HG03103 (cell line): ENCODE results near the gene SORCS2.

ENCODE experiments used
- ATAC-seq: cut with Tn5 transposase; IDR thresholded peaks from one replicate; pipeline ENCODE4 v1.9.1; 2021; ENCODE audit warnings: low read depth; ENCODE audit not compliant: unreplicated experiment

Gene SORCS2

DNA sequence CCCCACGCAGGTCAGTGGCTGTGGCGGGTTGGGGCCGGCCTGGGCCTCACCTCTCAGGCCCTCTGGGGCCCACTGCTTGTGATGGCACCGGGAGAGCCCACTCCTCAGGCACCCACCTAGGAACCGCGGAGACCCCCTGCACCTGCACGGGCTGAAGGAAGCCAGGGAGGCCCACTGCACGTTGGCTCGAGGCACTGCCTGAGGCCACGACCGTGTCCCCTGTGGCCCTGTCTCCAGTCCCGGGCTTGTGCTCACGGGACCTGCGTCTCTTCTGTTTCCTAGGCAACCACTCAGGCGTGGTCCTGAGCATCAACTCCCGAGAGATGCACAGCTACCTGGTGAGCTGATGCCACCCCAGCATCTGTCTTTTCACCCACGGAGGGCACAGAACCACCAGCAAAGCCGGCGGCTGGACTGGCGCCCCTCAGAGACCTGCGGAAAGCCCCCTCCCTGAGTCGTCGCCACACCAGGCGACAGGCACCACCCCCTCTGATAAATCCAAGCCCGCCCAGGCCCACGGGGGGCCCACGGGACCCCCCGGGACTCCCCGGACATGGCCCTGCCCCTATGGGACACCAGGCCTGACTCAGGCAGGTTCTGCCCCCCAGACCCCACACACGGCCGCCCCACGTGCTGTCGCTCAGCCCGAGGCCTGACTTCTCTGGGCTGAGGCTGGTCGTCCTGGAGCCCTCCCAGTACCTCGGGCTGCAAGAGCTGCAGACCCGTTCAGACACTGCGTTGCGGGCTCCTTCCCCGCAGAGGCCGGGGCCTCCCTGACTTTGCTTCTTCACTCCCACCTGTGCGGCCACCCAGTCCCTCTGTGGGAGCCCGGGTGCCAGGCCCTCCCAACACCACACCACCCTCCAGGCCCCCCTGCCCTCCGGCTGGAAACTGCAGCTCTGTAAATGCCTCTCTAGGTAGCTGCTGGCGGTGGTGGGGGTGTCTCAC lies 547.9 kb downstream of the SORCS2 start:
- ATAC-seq: no peak

DNA sequence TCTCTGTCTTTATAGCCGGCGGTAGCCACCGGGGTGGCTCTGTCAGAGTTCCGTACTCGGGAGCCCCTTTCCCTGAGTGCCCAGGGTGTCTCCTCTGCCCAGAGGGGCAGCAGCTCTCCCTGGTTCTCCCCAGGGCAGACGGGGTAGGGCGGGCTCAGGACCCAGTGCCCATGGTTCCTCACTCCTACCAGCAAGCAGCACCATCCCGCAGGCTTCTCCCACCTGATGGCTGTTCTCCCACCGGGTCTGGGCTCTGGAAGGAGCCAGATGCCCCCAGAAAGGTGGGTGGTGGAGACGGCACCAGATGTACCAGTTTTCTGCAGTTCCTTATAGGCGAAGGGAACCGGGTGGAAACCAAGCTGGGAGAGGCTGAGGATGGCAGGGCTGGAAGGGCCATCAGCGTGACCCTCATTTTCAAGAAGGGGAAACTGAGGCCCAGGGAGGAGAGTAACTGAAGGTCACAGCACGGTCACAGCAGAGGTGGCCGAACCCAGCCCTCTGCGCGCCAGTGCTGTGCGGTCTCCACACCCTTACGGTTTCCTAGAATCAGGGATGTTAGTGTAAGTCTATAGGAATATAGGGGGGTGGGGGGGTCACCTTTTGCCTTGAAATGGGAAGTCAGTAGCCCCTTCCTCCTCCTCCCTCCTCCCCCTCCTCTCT lies 548.7 kb downstream of the SORCS2 start:
- no peak for ATAC-seq

DNA sequence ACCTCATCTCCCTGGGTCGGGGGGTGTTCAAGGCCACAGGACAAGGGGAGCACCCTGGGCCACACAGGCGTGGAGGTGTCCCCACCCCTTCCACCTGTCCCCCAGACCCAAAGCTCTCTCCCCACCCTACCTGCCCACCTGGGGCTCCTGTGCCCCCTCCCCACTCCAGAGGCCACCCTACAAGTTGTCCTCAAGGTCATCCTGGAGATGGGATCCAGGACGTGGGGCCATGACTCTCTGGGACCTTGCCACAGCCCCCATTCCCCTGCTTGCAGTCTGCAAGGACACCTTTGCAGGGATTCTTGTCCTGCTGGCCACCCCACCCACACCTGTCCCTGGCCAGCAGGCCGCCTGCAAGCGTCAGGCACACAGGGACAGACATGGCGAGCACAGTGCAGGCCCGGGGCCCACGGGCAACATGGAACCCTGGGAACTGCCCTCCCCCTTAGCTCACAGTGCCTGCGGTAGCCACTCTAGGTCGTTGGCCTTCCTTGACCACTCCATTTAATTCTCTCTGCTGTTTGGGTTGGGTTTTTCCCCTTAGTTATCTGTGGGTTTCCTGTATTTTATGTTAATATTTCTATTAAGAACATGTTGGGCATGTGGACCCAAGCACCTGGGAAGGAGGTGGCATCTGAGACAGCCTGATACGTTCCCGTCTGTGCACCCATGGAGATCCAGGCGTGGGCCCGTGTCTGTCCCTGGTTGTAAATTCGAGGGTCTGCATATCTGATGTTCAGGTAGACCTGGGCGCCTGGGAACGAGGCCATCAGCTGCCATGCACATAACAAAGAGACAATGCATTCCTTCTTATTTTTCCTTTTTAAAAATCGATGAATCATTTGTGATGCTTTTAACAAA lies 549.8 kb downstream of the SORCS2 start:
- no peak for ATAC-seq

DNA sequence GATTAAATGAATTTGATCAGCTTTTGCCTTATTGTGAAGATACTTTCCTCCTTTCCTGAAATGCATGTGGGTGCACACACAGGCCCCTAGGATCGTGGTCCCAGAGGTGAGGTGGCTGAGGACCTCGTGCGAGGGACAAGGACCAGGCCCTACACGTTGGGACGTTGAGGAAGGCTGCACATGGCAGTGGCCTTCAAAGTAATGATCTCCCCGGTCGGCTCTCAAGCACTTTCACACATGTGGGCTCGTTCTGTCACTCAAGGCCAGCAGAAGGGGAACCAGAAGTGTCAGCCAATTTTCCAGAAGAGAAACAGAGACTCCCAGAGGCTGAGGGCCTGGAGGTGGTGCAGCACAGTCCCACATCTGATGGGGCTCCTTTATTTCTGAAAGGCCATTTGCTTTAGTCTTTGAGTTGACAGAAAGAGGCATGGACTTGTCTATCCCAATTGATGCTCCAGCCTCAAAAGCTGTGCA lies 550.5 kb downstream of the SORCS2 start:
- ATAC-seq: no peak

DNA sequence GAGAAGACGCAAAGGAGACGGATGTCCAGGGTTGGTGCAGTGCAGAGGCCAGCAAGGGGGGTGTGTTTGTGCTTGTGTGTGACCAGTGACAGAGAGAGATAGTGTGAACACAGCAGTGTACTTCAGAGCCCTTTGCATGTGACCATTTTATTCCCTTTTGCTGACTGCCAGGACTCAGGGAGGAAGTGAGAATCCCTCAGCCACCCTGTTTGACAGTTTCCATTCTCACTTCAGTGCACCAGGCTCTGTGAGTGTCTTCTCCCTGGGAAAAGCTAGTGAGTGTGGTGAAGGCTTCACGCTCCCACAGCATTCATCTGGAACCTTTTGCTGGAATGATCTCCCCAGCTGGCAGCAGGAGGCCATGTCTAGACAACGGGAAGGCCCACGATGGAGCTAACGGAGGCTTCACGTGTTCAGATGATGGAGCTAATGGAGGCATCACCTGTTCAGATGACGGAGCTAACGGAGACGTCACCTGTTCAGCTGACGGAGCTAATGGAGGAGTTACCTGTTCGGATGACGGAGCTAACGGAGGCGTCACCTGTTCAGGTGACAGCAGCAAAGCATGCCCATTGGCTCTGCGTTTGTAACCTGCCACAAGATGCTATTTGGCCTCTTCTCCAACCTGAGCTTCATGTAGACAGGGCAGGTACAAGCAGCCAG lies 551.9 kb downstream of the SORCS2 start:
- no peak for ATAC-seq

DNA sequence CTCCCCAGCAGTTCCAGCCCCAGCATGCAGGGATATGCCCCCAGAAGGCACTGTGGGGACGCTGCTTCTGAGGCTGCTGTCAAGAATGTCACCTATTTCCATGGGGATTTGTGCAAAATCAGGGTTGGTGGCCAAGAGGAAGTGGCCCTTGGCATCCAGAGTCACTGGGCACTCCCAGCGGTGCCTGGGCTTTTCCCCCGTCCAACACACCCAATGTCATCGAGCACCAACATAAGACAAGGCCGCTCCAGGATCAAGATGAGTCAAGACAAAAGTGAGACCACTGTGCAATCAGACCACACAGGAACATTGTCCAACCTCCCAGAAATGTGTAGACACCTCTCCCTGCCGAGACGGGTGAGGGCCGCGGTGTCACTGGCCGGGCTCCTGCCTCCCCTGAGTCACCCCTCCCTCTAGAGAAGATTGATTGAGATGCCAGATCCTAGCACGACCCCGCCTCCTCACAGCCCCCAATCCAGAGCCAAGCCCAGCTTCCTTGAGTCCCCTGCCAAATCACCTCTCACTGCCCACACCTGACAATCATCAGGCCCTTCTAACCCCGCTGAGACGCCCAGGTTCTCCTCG lies 553.1 kb downstream of the SORCS2 start:
- no peak for ATAC-seq

DNA sequence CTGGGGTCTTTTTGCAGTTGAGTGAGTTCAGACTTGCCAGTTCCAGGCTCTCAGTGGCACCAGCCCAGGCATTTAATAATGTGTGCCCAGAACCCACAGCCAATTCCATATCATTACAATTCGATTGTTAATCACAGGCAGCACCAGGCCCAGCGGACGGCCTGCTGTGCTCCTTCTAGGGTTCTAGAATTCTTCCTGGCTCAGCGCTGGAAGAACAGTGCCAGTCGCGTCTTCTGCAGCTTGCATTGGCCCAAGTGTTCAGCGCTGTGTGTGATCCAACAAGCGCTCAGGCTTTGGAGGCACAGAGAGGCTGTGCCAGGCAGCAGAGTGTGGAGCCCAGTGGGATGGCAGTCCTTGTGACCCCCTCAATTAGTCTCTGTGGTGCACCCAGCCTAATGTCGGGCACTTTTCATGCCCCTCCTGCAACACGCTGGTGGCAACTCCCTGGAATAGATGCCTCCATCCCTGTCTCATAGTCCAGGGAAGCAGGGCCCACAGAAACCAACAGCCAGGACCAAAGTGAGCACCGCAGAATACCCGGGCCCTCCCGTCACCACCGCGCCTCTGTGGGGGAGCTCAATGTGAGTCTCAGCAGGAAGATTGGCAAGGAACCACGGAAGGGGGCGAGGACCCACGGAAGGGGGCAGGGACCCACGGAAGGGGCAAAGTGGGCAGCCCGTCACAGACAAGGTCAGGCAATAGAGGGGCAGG lies 554.2 kb downstream of the SORCS2 start:
- ATAC-seq: no peak

DNA sequence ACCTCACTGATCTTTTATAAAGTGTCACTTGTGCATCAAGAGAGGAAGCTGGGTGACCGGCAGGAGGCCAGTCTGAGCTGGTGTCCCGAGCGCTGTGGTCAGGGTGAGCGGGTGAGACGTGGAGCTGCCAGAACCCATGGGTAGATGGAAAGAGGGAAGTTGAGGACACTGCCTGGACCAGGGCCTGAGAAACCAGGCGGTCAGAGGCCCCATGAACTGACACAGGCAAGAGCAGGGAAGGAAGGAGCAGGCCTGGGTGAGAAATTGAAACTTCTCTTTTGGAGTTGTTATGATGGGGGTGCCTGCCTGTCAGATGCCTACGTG lies 554.7 kb downstream of the SORCS2 start:
- ATAC-seq: no peak

DNA sequence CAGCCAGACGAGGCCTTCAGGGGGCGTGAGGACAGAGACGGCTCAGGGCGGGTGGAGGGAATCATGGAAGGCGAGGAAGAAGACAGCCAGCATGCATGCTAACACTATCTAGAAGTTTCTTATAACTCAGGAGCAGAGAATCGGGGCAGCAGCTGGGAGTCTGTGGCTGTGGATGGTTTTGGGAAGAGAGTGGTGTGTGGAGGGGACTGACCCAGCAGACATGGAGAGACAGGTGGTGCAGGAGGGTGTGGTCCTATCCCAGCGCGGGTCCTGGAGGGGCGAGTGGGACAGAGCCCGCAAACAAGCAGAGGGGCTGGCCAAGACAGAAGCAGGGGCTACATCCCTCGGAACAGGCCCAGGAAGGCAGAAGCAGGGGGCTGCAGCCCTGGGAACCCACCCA lies 555.2 kb downstream of the SORCS2 start:
- no peak for ATAC-seq

DNA sequence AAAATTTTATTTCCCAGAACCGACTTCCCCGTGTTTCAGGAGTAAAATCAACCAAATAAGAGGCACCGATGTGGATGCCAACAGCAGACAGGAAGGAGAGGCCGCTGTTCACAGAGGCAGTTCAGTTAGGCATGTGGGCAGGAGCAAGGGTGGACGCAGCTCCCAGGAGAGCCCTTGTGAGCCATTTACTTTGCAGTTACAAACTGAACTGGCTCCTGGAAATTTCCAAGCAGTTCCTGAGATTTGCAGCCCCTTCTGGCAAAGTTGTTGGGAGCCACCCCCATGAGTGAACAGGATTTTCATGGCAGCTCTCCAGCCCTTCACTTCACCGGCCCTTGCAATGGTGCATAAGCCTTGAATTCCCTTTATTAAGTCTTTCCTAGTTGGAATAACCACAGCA lies 558.2 kb downstream of the SORCS2 start:
- ATAC-seq: no peak

DNA sequence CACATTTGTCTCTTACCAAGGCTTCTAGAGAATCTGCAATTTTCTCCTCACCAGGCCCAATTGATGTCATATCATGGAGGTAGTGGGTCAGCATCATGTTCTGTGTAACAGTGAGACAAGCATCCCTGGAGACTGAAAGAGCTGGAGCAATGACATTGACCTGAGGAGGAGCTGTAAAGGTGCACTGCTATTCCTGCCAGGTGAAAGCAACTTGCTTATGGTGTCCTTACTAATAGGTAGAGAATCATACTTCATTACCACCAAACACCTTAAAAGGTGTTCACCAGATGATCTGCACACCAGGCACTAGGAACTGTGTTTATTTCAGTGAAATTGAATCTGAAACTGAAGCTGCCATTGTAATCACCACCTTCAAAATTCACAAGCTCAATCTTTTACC lies 558.6 kb downstream of the SORCS2 start:
- no peak for ATAC-seq

DNA sequence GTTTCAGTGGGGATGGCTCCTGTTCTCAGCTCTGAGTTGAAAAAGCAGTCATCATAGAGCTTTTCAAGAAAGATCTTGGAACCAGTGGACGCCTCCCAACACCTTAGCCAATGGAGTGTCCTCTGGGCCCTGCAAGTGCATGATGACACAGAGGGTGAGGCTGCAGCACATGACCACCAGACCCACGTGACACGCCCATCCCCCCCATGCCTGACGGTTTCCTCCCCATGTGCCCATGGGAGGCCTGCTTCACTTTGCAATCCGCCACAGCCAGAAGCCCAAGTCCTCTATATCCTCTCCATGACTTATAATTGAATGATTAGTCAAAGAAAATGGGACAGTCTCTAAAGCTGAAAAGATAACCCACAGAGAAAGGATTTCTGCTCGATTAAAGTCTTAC lies 560.3 kb downstream of the SORCS2 start:
- ATAC-seq: no peak

DNA sequence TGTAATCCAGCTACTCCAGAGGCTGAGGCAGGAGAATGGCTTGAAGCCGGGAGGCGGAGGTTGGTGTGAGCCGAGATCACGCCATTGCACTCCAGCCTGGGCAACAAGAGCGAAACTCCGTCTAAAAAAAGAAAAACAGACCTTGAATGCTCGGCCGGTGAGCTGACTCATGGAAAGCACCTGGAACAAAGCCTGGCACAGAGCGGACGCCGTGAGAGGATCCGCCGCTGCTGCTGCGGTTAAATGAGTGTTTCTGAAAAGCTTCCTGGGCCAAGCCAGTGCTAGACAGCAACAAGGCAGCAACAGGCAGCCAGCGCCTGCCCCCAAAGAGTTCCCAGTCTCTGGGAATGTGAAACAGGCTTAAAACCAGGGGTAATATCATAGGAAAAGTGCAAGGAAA lies 560.9 kb downstream of the SORCS2 start:
- ATAC-seq: no peak

DNA sequence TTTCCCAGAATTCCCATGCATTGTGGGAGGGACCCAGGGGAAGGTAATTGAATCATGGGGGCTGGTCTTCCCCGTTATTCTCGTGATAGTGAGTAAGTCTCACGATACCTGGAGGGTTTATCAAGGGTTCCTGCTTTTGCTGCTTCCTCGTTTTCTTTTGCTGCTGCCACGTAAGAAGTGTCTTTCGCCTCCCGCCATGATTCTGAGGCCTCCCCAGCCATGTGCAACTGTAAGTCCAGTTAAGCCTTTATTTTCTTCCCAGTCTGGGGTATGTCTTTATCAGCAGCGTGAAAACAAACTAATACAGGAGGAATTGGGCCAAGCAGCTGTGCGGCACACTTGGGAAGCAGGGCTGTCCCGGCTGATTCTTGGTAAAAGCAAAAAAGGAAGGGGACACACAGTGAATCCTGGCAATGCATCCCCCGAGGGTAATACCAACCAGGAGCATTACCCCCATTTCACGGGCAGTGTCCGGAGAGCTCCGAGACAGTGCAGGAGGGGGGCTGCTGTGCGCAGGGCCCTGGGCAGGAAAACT lies 561.7 kb downstream of the SORCS2 start:
- ATAC-seq: no peak

DNA sequence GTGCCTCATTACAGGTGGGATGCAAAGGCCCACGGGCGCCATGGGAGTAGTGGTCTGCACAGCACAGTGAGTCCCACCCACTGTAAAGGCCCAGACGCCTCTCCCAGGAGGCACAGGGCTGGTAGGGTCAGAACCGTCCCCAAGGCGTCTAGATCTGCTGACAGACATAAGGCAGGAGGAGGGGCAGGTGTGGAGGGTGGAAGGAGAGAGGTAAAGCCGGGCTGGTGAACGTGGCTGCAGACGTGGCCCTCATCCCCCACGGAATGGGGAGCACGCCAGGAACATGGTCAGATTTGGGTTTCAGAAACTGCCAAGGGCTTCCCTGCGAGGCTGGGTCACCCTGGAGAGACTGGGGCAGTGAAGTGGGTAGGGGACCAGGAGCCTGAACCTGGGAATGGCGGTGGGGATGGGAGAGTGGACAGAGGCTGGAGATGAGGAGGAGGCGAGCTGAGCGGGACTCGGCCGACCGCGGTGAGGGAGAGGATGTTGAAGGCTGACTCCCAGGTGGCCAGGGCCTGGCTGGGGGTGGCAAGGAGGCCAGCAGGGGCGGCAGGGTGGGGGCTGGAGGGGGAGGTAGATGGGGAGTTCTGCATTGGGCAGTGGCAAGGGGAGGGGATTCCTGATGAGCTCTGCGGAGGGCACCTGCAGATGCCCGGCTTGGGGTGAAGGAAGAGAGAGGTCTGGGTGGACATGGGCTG lies 562.4 kb downstream of the SORCS2 start:
- no peak for ATAC-seq

DNA sequence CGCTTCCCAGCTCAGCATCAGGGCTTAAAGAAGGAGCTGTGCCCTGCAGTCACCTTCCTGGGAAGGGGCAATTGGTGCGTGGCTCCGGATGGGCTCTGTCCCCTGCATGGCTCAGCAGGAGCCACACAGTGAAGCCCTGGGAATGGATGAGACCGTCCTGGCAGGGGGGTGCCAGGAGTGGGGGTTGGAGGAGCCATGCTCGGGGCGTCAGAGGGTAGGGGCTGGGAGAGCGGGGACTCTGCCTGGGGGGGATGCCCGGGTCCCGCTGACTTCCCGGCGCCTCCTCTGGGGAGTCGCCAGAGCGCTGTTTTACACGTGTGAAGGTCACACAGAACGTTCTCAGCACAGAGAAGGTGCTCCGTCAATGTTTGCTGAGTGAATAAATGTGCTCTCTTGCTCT lies 563.2 kb downstream of the SORCS2 start:
- ATAC-seq: no peak

DNA sequence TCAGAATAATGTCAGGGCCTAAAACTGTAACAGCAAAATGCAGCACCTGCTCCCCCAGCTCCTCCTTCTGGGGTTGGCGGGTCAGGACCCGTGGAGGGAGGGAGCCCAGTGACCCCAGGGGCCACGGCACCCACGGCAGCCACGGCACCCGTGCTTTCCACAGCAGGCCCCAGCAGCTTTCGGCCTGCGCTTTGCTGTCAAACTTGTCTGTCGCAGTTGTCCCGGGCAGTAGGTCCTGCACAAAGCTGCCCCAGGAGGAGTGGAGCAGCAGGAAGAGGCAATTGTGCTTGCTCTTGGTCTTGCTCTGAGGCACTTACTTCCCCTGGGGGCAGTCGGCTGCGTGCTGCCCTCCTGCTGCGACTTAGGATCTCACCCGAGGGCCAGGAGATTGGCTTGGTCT lies 563.7 kb downstream of the SORCS2 start:
- no peak for ATAC-seq

DNA sequence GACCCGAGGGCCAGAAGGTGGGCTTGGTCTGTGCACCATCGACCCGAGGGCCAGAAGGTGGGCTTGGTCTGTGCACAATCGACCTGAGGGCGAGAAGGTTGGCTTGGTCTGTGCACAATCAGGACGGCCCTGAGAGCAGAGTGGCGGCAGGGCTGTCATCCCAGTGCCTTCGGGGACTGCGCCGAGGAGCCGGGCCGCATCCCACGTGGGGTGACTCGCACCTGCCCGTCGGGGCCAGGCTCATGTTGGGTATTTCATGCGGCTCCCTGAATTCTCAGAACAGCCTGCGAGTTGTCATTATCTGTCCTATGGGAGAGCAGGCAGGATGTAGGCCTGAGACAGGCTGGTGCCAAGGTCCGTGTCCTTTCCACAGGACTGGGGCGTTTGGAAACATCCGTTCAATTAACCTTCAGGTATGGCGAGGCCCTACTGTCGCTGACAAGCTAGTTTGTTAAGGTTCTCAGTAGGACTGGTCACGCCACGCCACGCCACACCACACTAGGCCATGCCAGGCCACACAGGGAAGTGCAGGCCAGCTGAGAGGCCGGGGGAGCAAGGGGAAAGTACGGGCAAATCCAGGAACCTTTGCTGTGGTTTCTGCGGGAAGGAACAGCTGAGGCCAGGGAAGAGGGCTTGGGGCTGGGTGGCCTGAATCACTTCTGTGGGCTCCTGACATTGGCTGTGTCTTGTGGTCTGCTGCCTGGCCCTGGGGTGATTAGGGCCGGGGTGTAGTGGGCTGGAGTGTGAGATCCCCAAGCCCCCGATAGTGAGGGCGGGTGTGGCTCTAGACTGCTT lies 564.4 kb downstream of the SORCS2 start:
- ATAC-seq: no peak
